ENCODE results near the gene GRK7. TPM values are rescaled to one million over a fixed set of nuclear protein-coding genes. Genes with fewer than 3 reads are reported as not detected.
A peak's percentile ranks its signal among the peaks of the same experiment; 100 is the strongest.
"Not testable (repeated sequence)": the region's sequence is repeated elsewhere in the genome, so short reads cannot be mapped to it uniquely, and the experiment has no call there.

GRK7 gene
- polyA plus RNA-seq, 4 donors: 0.04 TPM; not detected in 3

DNA sequence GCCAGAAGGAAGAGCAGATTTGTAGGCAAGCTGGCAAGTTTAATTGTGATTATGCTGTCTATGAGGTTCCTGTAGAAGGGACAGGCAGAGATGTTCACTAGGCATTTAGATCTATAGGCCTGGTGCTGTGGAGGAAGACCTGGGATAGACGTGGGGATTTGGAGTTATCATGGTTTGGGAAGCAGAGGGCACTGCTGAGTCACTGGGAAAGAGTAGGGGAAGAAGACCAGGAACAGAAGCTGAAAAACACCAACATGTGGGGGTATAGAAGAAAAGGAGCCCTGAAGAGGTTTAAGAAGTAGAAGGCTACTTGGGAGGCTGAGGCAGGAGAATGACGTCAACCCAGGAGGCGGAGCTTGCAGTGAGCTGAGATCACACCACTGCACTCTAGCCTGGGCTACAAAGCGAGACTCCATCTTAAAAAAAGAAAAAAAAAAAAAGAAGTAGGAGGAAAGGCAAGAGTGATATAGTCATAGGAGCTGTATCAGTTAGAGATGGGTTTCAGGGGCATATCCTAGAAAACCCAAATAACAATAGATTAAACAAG is 19.3 kb downstream of the GRK7 start:
- DNase-seq (peak in 1 of 2 donors; percentile 22), FAIRE-seq (no peak)
- 52 to 65% (median 57%) methylated on average over 4 of the region's 4 CpGs for WGBS, 3 donors
- no peak overlapping the region for H3K27ac ChIP-seq (ENCODE audit: low read depth in 1 of 3, low read length in 2 of 3)
- no peaks in the 10 kb centered on the region for H3K4me1 ChIP-seq (ENCODE audit: control insufficient read depth in 3 of 3, insufficient read depth in 2 of 3, low read depth in 1 of 3, low read length in 2 of 3)
- no peak overlapping the region for H3K4me3 ChIP-seq (ENCODE audit: low read depth in 1 of 3, low read length in 3 of 3)
- H3K9me3 ChIP-seq (ENCODE audit: control insufficient read depth in 2 of 2, insufficient read depth in 1 of 2, low read depth in 1 of 2, low read length in 1 of 2): peaks cover 0 to 3% of the 10 kb centered on the region in 2 donors
- H3K27me3 ChIP-seq (ENCODE audit: control insufficient read depth in 3 of 3, insufficient read depth in 3 of 3, low read length in 3 of 3): no peaks in the 10 kb centered on the region
- H3K36me3 ChIP-seq (ENCODE audit: control insufficient read depth in 3 of 3, insufficient read depth in 2 of 3, low read depth in 1 of 3, low read length in 3 of 3): no peaks in the 10 kb centered on the region

DNA sequence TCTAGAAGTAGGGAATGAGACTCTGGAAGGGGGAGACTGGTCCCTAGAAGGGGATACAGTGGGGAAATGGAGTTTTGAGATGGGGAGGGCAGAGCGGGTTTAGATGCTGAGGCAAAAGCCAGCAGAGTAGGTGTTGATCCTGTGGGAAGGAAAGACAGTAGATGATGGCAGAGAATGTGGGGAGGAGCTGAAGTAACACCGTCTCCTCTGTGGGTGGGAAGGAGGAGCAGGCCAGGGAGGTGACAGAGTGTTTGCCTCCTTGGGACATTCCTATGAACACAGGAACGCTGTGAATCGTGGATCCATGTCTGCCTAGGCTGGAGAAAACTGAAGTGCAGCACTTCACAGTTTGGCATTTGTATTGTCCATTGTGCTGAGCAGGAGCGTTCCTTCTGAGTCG is 20.4 kb downstream of the GRK7 start:
- no peak for DNase-seq
- 86 to 87% (median 86%) methylated on average over 6 of the region's 6 CpGs for WGBS, 3 donors
- FAIRE-seq: no peak

DNA sequence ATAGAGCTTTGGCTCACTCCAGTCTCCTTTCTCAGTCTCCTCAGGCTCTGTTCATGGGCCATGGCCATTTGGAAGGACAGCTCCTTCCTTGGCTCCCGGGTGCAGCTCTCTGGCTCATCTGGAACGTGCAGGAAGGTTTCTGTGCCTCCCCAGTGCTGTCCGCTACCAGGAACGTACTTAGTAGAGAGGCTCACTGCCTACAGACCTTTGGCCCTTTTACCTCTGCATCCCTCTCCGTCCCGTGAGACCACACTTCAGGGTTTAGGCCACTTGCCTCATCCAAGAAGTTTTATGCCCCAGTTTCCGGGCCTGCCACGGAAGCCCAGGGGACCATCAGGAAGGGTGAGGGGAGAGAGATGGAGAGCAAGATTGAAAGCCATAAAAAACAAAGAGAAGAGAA is 20.9 kb downstream of the GRK7 start:
- WGBS, 3 donors: 82 to 87% (median 85%) methylated on average over 8 of the region's 8 CpGs
- FAIRE-seq (no peak), DNase-seq (no peak)
- Histone ChIP-seq H3K36me3 (ENCODE audit: control insufficient read depth in 3 of 3, insufficient read depth in 2 of 3, low read depth in 1 of 3, low read length in 3 of 3) (no peaks in the 10 kb centered on the region), H3K27ac (ENCODE audit: low read depth in 1 of 3, low read length in 2 of 3) (no peak overlapping the region), H3K4me1 (ENCODE audit: control insufficient read depth in 3 of 3, insufficient read depth in 2 of 3, low read depth in 1 of 3, low read length in 2 of 3) (no peaks in the 10 kb centered on the region), H3K9me3 (ENCODE audit: control insufficient read depth in 2 of 2, insufficient read depth in 1 of 2, low read depth in 1 of 2, low read length in 1 of 2) (peaks cover 0 to 3% of the 10 kb centered on the region in 2 donors), H3K4me3 (ENCODE audit: low read depth in 1 of 3, low read length in 3 of 3) (no peak overlapping the region), H3K27me3 (ENCODE audit: control insufficient read depth in 3 of 3, insufficient read depth in 3 of 3, low read length in 3 of 3) (no peaks in the 10 kb centered on the region)

More for the DNA sequence above, 20.4 kb downstream of the GRK7 start:
- Histone ChIP-seq H3K27me3 (ENCODE audit: control insufficient read depth in 3 of 3, insufficient read depth in 3 of 3, low read length in 3 of 3) (no peaks in the 10 kb centered on the region), H3K27ac (ENCODE audit: low read depth in 1 of 3, low read length in 2 of 3) (no peak overlapping the region), H3K4me3 (ENCODE audit: low read depth in 1 of 3, low read length in 3 of 3) (no peak overlapping the region), H3K9me3 (ENCODE audit: control insufficient read depth in 2 of 2, insufficient read depth in 1 of 2, low read depth in 1 of 2, low read length in 1 of 2) (peaks cover 0 to 3% of the 10 kb centered on the region in 2 donors), H3K4me1 (ENCODE audit: control insufficient read depth in 3 of 3, insufficient read depth in 2 of 3, low read depth in 1 of 3, low read length in 2 of 3) (no peaks in the 10 kb centered on the region), H3K36me3 (ENCODE audit: control insufficient read depth in 3 of 3, insufficient read depth in 2 of 3, low read depth in 1 of 3, low read length in 3 of 3) (no peaks in the 10 kb centered on the region)

DNA sequence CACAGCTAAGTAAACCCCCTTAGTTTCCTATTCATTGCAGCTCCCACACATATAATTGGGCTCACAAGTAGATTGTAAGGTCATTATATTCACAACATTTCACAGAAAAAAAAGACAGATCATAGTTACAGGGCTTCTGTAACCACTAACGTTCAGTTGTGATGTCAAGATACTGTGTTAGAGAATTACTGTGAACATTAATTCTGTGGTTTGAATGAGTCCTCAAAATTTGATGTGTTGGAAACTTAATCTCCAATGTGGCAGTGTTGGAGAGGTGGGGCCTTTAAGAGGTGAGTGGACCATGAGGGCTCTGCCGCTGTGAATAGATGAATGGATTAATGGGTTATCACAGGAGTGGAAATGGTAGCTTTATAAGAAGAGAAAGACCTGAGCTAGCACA is 21.3 kb downstream of the GRK7 start:
- H3K9me3 ChIP-seq (ENCODE audit: control insufficient read depth in 2 of 2, insufficient read depth in 1 of 2, low read depth in 1 of 2, low read length in 1 of 2): peaks cover 0 to 3% of the 10 kb centered on the region in 2 donors
- no peak for DNase-seq
- WGBS, 3 donors: 82 to 88% (median 83%) methylated on average over 2 of the region's 2 CpGs
- H3K4me3 ChIP-seq (ENCODE audit: low read depth in 1 of 3, low read length in 3 of 3): no peak overlapping the region
- no peak for FAIRE-seq
- H3K4me1 ChIP-seq (ENCODE audit: control insufficient read depth in 3 of 3, insufficient read depth in 2 of 3, low read depth in 1 of 3, low read length in 2 of 3): no peaks in the 10 kb centered on the region
- H3K27ac ChIP-seq (ENCODE audit: low read depth in 1 of 3, low read length in 2 of 3): no peak overlapping the region
- H3K27me3 ChIP-seq (ENCODE audit: control insufficient read depth in 3 of 3, insufficient read depth in 3 of 3, low read length in 3 of 3): no peaks in the 10 kb centered on the region
- H3K36me3 ChIP-seq (ENCODE audit: control insufficient read depth in 3 of 3, insufficient read depth in 2 of 3, low read depth in 1 of 3, low read length in 3 of 3): no peaks in the 10 kb centered on the region

DNA sequence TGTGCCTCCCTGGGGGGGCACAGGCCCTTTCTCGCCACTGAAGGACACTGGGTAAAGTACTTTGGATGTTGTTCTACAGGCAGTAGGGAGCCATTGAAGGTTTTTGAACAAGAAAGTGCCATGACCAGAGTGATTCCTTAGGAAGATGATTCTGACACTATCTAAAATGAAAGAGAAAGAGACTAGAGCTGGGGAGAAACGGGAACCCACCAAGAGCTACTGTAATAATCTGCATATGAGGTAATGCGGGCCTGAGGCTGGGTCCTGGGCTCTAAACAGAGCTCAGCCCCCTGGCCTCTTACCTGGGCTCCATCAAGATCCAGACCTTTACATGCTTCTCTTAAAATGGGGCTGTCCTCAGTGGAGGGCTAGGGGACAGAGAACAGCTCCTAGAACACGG is 24.9 kb downstream of the GRK7 start:
- H3K36me3 ChIP-seq (ENCODE audit: control insufficient read depth in 3 of 3, insufficient read depth in 2 of 3, low read depth in 1 of 3, low read length in 3 of 3): no peaks in the 10 kb centered on the region
- no peak for DNase-seq
- 83 to 88% (median 84%) methylated on average over 4 of the region's 4 CpGs for WGBS, 3 donors
- H3K9me3 ChIP-seq (ENCODE audit: control insufficient read depth in 2 of 2, insufficient read depth in 1 of 2, low read depth in 1 of 2, low read length in 1 of 2): no peaks in the 10 kb centered on the region
- no peak for FAIRE-seq
- no peaks in the 10 kb centered on the region for H3K4me1 ChIP-seq (ENCODE audit: control insufficient read depth in 3 of 3, insufficient read depth in 2 of 3, low read depth in 1 of 3, low read length in 2 of 3)
- no peak overlapping the region for H3K4me3 ChIP-seq (ENCODE audit: low read depth in 1 of 3, low read length in 3 of 3)
- no peaks in the 10 kb centered on the region for H3K27me3 ChIP-seq (ENCODE audit: control insufficient read depth in 3 of 3, insufficient read depth in 3 of 3, low read length in 3 of 3)
- no peak overlapping the region for H3K27ac ChIP-seq (ENCODE audit: low read depth in 1 of 3, low read length in 2 of 3)

DNA sequence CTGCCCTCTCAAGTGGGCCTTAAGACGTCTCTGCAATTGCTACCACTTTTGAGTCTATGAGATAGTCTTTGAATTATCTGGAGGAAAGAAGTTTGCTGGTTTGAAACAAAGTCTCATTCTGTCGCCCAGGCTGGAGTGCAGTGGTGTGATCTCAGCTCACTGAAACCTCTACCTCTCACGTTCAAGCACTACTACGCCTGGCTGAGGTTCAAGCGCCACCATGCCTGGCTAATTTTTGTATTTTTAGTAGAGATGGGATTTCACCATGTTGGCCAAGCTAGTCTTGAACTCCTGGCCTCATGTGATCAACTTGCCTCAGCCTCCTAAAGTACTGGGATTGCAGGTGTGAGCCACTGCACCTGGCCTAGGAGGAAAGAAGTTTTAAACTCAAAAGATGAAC is 25.5 kb downstream of the GRK7 start:
- FAIRE-seq; H3K4me1 ChIP-seq (ENCODE audit: control insufficient read depth in 3 of 3, insufficient read depth in 2 of 3, low read depth in 1 of 3, low read length in 2 of 3); H3K4me3 ChIP-seq (ENCODE audit: low read depth in 1 of 3, low read length in 3 of 3); H3K36me3 ChIP-seq (ENCODE audit: control insufficient read depth in 3 of 3, insufficient read depth in 2 of 3, low read depth in 1 of 3, low read length in 3 of 3); H3K27ac ChIP-seq (ENCODE audit: low read depth in 1 of 3, low read length in 2 of 3); H3K9me3 ChIP-seq (ENCODE audit: control insufficient read depth in 2 of 2, insufficient read depth in 1 of 2, low read depth in 1 of 2, low read length in 1 of 2); H3K27me3 ChIP-seq (ENCODE audit: control insufficient read depth in 3 of 3, insufficient read depth in 3 of 3, low read length in 3 of 3); DNase-seq: not testable (repeated sequence)
- 83 to 93% (median 93%) methylated on average over 5 of the region's 5 CpGs for WGBS, 3 donors

DNA sequence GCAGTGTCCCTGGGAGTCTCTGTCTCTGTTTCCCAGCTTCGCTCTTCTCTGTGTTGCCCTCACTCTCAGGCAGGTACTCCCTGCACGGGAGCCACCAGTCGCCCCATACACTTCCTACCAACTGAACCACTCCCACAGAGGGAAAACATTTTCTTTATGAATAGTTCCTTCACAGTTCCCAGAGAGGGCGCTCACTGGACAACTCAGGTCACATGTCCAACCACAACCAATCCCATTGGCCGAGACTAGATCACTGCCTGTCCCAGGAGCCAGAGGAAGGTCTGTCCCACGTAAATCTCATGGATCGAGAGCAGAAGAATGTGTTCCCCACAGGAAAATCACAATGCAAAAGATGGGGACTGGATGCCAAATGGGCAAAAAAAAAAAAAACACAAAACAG is 26.1 kb downstream of the GRK7 start:
- 88 to 92% (median 90%) methylated on average over 7 of the region's 7 CpGs for WGBS, 3 donors
- FAIRE-seq (no peak), DNase-seq (no peak)
- Histone ChIP-seq H3K27me3 (ENCODE audit: control insufficient read depth in 3 of 3, insufficient read depth in 3 of 3, low read length in 3 of 3) (no peaks in the 10 kb centered on the region), H3K36me3 (ENCODE audit: control insufficient read depth in 3 of 3, insufficient read depth in 2 of 3, low read depth in 1 of 3, low read length in 3 of 3) (no peaks in the 10 kb centered on the region), H3K27ac (ENCODE audit: low read depth in 1 of 3, low read length in 2 of 3) (no peak overlapping the region), H3K4me3 (ENCODE audit: low read depth in 1 of 3, low read length in 3 of 3) (no peak overlapping the region), H3K9me3 (ENCODE audit: control insufficient read depth in 2 of 2, insufficient read depth in 1 of 2, low read depth in 1 of 2, low read length in 1 of 2) (no peaks in the 10 kb centered on the region), H3K4me1 (ENCODE audit: control insufficient read depth in 3 of 3, insufficient read depth in 2 of 3, low read depth in 1 of 3, low read length in 2 of 3) (no peaks in the 10 kb centered on the region)

DNA sequence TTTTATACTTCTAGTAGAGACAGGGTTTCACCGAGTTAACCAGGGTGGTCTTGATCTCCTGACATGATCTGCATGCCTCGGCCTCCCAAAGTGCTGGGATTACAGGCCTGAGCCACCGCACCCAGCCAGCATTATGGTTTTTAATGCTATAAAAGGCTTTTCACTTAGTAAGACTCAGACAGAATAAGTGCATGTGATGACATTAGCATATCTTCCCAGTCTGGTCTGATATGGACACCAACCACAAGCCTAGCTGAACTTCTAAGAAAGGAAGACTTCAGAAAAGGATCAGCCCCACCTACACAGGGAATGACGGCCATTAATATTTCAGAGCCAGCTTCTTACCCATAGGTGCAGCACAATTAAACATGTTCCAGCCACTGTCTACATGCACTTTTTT is 27.0 kb downstream of the GRK7 start:
- Histone ChIP-seq H3K27ac (ENCODE audit: low read depth in 1 of 3, low read length in 2 of 3) (no peak overlapping the region), H3K36me3 (ENCODE audit: control insufficient read depth in 3 of 3, insufficient read depth in 2 of 3, low read depth in 1 of 3, low read length in 3 of 3) (no peaks in the 10 kb centered on the region), H3K9me3 (ENCODE audit: control insufficient read depth in 2 of 2, insufficient read depth in 1 of 2, low read depth in 1 of 2, low read length in 1 of 2) (no peaks in the 10 kb centered on the region), H3K4me1 (ENCODE audit: control insufficient read depth in 3 of 3, insufficient read depth in 2 of 3, low read depth in 1 of 3, low read length in 2 of 3) (no peaks in the 10 kb centered on the region), H3K27me3 (ENCODE audit: control insufficient read depth in 3 of 3, insufficient read depth in 3 of 3, low read length in 3 of 3) (no peaks in the 10 kb centered on the region), H3K4me3 (ENCODE audit: low read depth in 1 of 3, low read length in 3 of 3) (no peak overlapping the region)
- WGBS, 3 donors: 87 to 93% (median 89%) methylated on average over 4 of the region's 4 CpGs
- DNase-seq: no peak
- no peak for FAIRE-seq

DNA sequence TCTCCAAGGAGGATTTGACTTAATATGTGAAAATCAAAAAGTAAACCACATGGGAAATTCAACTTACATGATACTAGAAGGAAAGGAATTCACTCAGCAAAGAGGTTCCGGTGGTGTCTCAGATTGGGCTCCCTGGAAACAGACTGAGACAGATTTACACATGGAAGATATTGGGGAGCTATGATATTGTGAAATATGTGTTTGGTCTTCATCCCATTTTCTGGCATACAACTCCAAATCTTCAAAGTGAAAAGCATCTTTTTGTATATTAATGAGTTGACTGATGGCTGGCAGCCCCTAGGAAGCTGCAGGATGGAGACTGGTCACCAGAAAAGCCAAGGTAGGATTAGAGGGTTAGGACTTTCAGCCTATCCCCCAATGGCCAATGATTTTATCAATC is 29.3 kb downstream of the GRK7 start:
- Histone ChIP-seq H3K9me3 (ENCODE audit: control insufficient read depth in 2 of 2, insufficient read depth in 1 of 2, low read depth in 1 of 2, low read length in 1 of 2) (no peaks in the 10 kb centered on the region), H3K27ac (ENCODE audit: low read depth in 1 of 3, low read length in 2 of 3) (no peak overlapping the region), H3K4me1 (ENCODE audit: control insufficient read depth in 3 of 3, insufficient read depth in 2 of 3, low read depth in 1 of 3, low read length in 2 of 3) (peaks cover 0 to 7% (median 0%) of the 10 kb centered on the region in 3 donors), H3K36me3 (ENCODE audit: control insufficient read depth in 3 of 3, insufficient read depth in 2 of 3, low read depth in 1 of 3, low read length in 3 of 3) (no peaks in the 10 kb centered on the region), H3K27me3 (ENCODE audit: control insufficient read depth in 3 of 3, insufficient read depth in 3 of 3, low read length in 3 of 3) (no peaks in the 10 kb centered on the region), H3K4me3 (ENCODE audit: low read depth in 1 of 3, low read length in 3 of 3) (no peak overlapping the region)
- 100% methylated on average over 1 of the region's 1 CpG for WGBS, 3 donors
- no peak for FAIRE-seq
- DNase-seq: no peak
